Activated CD8-positive, alpha-beta T cell treated with anti-CD3 and anti-CD28 coated beads, Interleukin-2, amount 10 ng/mL, durations not matched to agents 7 days and 5 days (primary cell): ENCODE measurements around the gene CCDC112. TPM values are rescaled to one million over a fixed set of nuclear protein-coding genes. Genes with fewer than 3 reads are reported as not detected.
"Not testable (repeated sequence)": the region's sequence is repeated elsewhere in the genome, so short reads cannot be mapped to it uniquely, and the experiment has no call there.

Experiments used
- ATAC-seq: fragments of 150-1000 bp; cut with Tn5 transposase; one replicate; pipeline ENCODE4 v1.10.0; 2021; ENCODE audit warnings: moderate library complexity
- CTCF ChIA-PET: fragments of 350-600 bp; sonication (Branson Sonifier 250); formaldehyde crosslinking; loops from one replicate; lab custom pipeline; 2021; ENCODE audit warnings: antibody characterized with exemption; lab: Charles Lee
- POLR2A ChIA-PET: fragments of 350-600 bp; sonication (Branson Sonifier 250); formaldehyde crosslinking; loops from one replicate; lab custom pipeline; 2021; ENCODE audit warnings: antibody characterized with exemption; lab: Charles Lee
- DNase-seq: peaks from one replicate; pipeline ENCODE4 v3.0.0-alpha.2; 2020
- H3K27ac Mint-ChIP-seq: one replicate; pipeline ENCODE4 v1.8.0; 2021; ENCODE audit warnings: mild to moderate bottlenecking, mixed read lengths
- H3K27me3 Mint-ChIP-seq: one replicate; pipeline ENCODE4 v1.8.0; 2021; ENCODE audit warnings: low read depth, mixed read lengths
- H3K36me3 Mint-ChIP-seq: one replicate; pipeline ENCODE4 v1.8.0; 2021; ENCODE audit warnings: low read depth, mixed read lengths
- H3K4me1 Mint-ChIP-seq: one replicate; pipeline ENCODE4 v1.8.0; 2021; ENCODE audit warnings: low read depth, mixed read lengths
- H3K4me3 Mint-ChIP-seq: one replicate; pipeline ENCODE4 v1.8.0; 2021; ENCODE audit warnings: mild to moderate bottlenecking, mixed read lengths
- H3K9me3 Mint-ChIP-seq: one replicate; pipeline ENCODE4 v1.8.0; 2022; ENCODE audit warnings: mixed read lengths; ENCODE audit not compliant: insufficient read depth
- total RNA-seq, 2 experiments: library from RNA; stranded (reverse); gene quantifications; one replicate each; pipeline ENCODE4 v1.2.3, GENCODE V29; 2021

Gene CCDC112
- total RNA-seq, 2 experiments from 2014 or later: 0.50 to 0.71 TPM

- peaks cover 18% of the 10 kb centered on the region for H3K27me3 Mint-ChIP-seq
- no peak overlapping the region for H3K27ac Mint-ChIP-seq
- DNase-seq (no peak), ATAC-seq (no peak)
- no peaks in the 10 kb centered on the region for H3K36me3 Mint-ChIP-seq
- CTCF ChIA-PET: no interaction called here
- no peak overlapping the region for H3K4me3 Mint-ChIP-seq
- H3K4me1 Mint-ChIP-seq: peaks cover 10% of the 10 kb centered on the region
- POLR2A ChIA-PET: no interaction called here
- H3K9me3 Mint-ChIP-seq: no peaks in the 10 kb centered on the region
Observed at GRCh38 chr5:115330830-115331229, 34.4 kb upstream of the CCDC112 start.

- ATAC-seq (no peak), DNase-seq (no peak)
- no peak overlapping the region for H3K4me3 Mint-ChIP-seq
- H3K4me1 Mint-ChIP-seq: peaks cover 10% of the 10 kb centered on the region
- H3K27ac Mint-ChIP-seq: no peak overlapping the region
- peaks cover 18% of the 10 kb centered on the region for H3K27me3 Mint-ChIP-seq
- ChIA-PET POLR2A (no interaction called here), CTCF (no interaction called here)
- no peaks in the 10 kb centered on the region for H3K36me3 Mint-ChIP-seq
- H3K9me3 Mint-ChIP-seq: no peaks in the 10 kb centered on the region
Observed at GRCh38 chr5:115329475-115329874, 33.0 kb upstream of the CCDC112 start.

- ATAC-seq, H3K4me3 Mint-ChIP-seq, CTCF ChIA-PET, POLR2A ChIA-PET, H3K36me3 Mint-ChIP-seq, H3K27ac Mint-ChIP-seq, DNase-seq, H3K9me3 Mint-ChIP-seq: not testable (repeated sequence)
- peaks cover 24% of the 10 kb centered on the region for H3K27me3 Mint-ChIP-seq
- peaks cover 10% of the 10 kb centered on the region for H3K4me1 Mint-ChIP-seq
Observed at GRCh38 chr5:115328617-115329274, 32.3 kb upstream of the CCDC112 start.

GRCh38 chr5:115325296-115325959, 29.0 kb upstream of the CCDC112 start:
- no peaks in the 10 kb centered on the region for H3K9me3 Mint-ChIP-seq

GRCh38 chr5:115324021-115324420, 27.6 kb upstream of the CCDC112 start:
- no peak for ATAC-seq
- H3K27ac Mint-ChIP-seq: no peak overlapping the region
- DNase-seq: no peak
- CTCF ChIA-PET: no interaction called here
- H3K36me3 Mint-ChIP-seq: no peaks in the 10 kb centered on the region
- POLR2A ChIA-PET: no interaction called here
- no peaks in the 10 kb centered on the region for H3K4me1 Mint-ChIP-seq
- H3K27me3 Mint-ChIP-seq: peaks cover 34% of the 10 kb centered on the region
- H3K9me3 Mint-ChIP-seq: no peaks in the 10 kb centered on the region
- no peak overlapping the region for H3K4me3 Mint-ChIP-seq

More at GRCh38 chr5:115325296-115325959, 29.0 kb upstream of the CCDC112 start:
- Mint-ChIP-seq H3K27ac (no peak overlapping the region), H3K36me3 (no peaks in the 10 kb centered on the region), H3K4me3 (no peak overlapping the region), H3K4me1 (no peaks in the 10 kb centered on the region), H3K27me3 (peaks cover 27% of the 10 kb centered on the region)
- DNase-seq (no peak), ATAC-seq (no peak)
- ChIA-PET POLR2A (no interaction called here), CTCF (no interaction called here)

GRCh38 chr5:115322729-115323128, 26.3 kb upstream of the CCDC112 start:
- ATAC-seq (no peak), DNase-seq (no peak)
- ChIA-PET POLR2A (no interaction called here), CTCF (no interaction called here)
- Mint-ChIP-seq H3K4me3 (no peak overlapping the region), H3K27me3 (peaks cover 34% of the 10 kb centered on the region), H3K27ac (no peak overlapping the region), H3K4me1 (no peaks in the 10 kb centered on the region), H3K9me3 (no peaks in the 10 kb centered on the region), H3K36me3 (no peaks in the 10 kb centered on the region)

GRCh38 chr5:115321309-115321708, 24.9 kb upstream of the CCDC112 start:
- H3K9me3 Mint-ChIP-seq: no peaks in the 10 kb centered on the region
- H3K4me1 Mint-ChIP-seq: no peaks in the 10 kb centered on the region
- no peaks in the 10 kb centered on the region for H3K36me3 Mint-ChIP-seq
- no peak for DNase-seq
- H3K27me3 Mint-ChIP-seq: peaks cover 36% of the 10 kb centered on the region
- ATAC-seq: no peak
- ChIA-PET CTCF (no interaction called here), POLR2A (no interaction called here)
- H3K27ac Mint-ChIP-seq: no peak overlapping the region
- no peak overlapping the region for H3K4me3 Mint-ChIP-seq

GRCh38 chr5:115320515-115320914, 24.1 kb upstream of the CCDC112 start:
- ChIA-PET POLR2A (no interaction called here), CTCF (interaction anchor here (1.1 kb wide), 1 partner anchor 11 kb away, joined by 3 read pairs; no protein-coding TSS in a partner anchor)
- Mint-ChIP-seq H3K4me1 (no peaks in the 10 kb centered on the region), H3K36me3 (no peaks in the 10 kb centered on the region), H3K27ac (no peak overlapping the region), H3K4me3 (no peak overlapping the region), H3K27me3 (peaks cover 37% of the 10 kb centered on the region), H3K9me3 (no peaks in the 10 kb centered on the region)
- ATAC-seq (no peak), DNase-seq (no peak)

- no peak for ATAC-seq
- Mint-ChIP-seq H3K36me3 (no peaks in the 10 kb centered on the region), H3K9me3 (no peaks in the 10 kb centered on the region), H3K4me1 (no peaks in the 10 kb centered on the region), H3K27me3 (peaks cover 37% of the 10 kb centered on the region), H3K4me3 (no peak overlapping the region), H3K27ac (no peak overlapping the region)
- DNase-seq: no peak
- ChIA-PET POLR2A (no interaction called here), CTCF (interaction anchor here (1.1 kb wide), 1 partner anchor 11 kb away, joined by 3 read pairs; no protein-coding TSS in a partner anchor)
Observed at GRCh38 chr5:115320006-115320405, 23.6 kb upstream of the CCDC112 start.

GRCh38 chr5:115319007-115319406, 22.6 kb upstream of the CCDC112 start:
- no peaks in the 10 kb centered on the region for H3K36me3 Mint-ChIP-seq
- POLR2A ChIA-PET: no interaction called here
- peaks cover 33% of the 10 kb centered on the region for H3K27me3 Mint-ChIP-seq
- CTCF ChIA-PET: interaction anchor here (0.7 kb wide), 1 partner anchor 10 kb away, joined by 3 read pairs; no protein-coding TSS in a partner anchor
- H3K27ac Mint-ChIP-seq: no peak overlapping the region
- no peaks in the 10 kb centered on the region for H3K9me3 Mint-ChIP-seq
- ATAC-seq (no peak), DNase-seq (no peak)
- H3K4me1 Mint-ChIP-seq: no peaks in the 10 kb centered on the region
- H3K4me3 Mint-ChIP-seq: no peak overlapping the region

GRCh38 chr5:115317736-115318135, 21.3 kb upstream of the CCDC112 start:
- ChIA-PET POLR2A (no interaction called here), CTCF (interaction anchor here (2.3 kb wide), 1 partner anchor 257 kb away, joined by 9 read pairs; no protein-coding TSS in a partner anchor)
- Mint-ChIP-seq H3K27me3 (peaks cover 28% of the 10 kb centered on the region), H3K27ac (no peak overlapping the region), H3K4me1 (no peaks in the 10 kb centered on the region), H3K4me3 (no peak overlapping the region), H3K36me3 (no peaks in the 10 kb centered on the region), H3K9me3 (no peaks in the 10 kb centered on the region)
- no peak for ATAC-seq
- no peak for DNase-seq

GRCh38 chr5:115317320-115317719, 20.9 kb upstream of the CCDC112 start:
- Mint-ChIP-seq H3K36me3 (no peaks in the 10 kb centered on the region), H3K9me3 (no peaks in the 10 kb centered on the region), H3K27ac (no peak overlapping the region), H3K4me1 (no peaks in the 10 kb centered on the region), H3K27me3 (peaks cover 30% of the 10 kb centered on the region), H3K4me3 (no peak overlapping the region)
- no peak for DNase-seq
- CTCF ChIA-PET: interaction anchor here (2.3 kb wide), 1 partner anchor 257 kb away, joined by 9 read pairs; no protein-coding TSS in a partner anchor
- POLR2A ChIA-PET: no interaction called here
- ATAC-seq: no peak
